GM10266 (cell line): ENCODE results near the gene AASDHPPT.
"Not testable (repeated sequence)": the region's sequence is repeated elsewhere in the genome, so short reads cannot be mapped to it uniquely, and the experiment has no call there.

ENCODE experiments used
- DNase-seq: peaks from one replicate; pipeline ENCODE4 v3.0.0; 2012; ENCODE audit errors: extremely low spot score
- TF ChIP-seq, protein P1 (sequence below): IDR thresholded peaks from 2 replicates; pipeline ENCODE4 v1.5.1; 2012; ENCODE audit warnings: mild to moderate bottlenecking, low read depth; ENCODE audit not compliant: control insufficient read depth, insufficient read depth; ENCODE audit errors: missing control alignments

AASDHPPT gene

DNA sequence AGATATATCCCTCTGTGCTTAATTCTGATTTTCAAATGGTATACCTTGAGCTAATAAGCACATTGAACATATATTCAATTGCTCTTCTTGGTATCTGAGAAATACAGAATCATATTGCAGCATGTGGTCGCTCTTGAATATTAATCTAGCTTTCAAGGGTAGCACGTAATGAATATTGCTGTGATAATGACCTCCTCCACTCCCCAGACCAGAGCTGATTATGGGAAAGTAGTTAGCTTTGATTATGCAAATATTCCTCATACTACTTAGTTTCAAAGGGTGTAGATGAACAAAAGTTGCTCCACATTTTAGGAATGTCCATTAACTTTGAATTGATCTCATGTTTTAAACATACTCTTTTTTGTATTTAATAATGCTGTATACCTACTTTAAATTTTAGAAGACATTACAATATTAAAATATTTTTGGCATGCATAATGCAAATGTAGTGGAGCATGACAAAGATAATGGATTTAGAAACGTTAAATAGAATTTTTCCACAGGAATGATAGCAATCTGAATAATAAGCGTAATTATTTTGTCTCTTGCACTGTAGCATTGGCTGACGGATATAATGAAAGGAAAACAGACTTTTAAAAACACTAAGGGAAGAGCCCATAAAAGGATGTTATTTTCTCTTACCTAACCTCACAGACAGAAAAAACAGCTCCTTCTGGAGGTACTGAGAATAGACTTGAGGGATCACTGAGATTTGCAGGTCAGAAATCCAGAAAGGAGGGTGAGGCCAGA lies 27.6 kb upstream of the AASDHPPT start:
- DNase-seq = no peak

DNA sequence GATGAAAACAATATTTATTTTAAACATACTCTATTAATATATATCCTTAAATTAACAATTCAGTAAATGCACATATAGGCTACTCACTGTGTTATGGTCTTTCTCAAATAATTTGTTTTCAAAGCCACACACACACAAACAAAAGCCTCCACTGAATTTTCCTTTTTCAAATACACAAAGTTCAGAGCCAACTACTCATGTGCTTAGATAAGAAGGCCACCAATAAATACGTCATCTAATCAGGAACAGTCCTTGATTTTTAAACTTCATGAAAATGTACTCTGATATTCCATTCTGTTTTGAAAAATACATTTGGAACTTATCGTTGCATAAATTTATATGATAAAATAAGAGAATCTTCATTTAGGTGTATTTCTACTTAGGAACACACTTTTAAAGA lies 26.4 kb upstream of the AASDHPPT start:
- TF ChIP-seq, protein P1, sequence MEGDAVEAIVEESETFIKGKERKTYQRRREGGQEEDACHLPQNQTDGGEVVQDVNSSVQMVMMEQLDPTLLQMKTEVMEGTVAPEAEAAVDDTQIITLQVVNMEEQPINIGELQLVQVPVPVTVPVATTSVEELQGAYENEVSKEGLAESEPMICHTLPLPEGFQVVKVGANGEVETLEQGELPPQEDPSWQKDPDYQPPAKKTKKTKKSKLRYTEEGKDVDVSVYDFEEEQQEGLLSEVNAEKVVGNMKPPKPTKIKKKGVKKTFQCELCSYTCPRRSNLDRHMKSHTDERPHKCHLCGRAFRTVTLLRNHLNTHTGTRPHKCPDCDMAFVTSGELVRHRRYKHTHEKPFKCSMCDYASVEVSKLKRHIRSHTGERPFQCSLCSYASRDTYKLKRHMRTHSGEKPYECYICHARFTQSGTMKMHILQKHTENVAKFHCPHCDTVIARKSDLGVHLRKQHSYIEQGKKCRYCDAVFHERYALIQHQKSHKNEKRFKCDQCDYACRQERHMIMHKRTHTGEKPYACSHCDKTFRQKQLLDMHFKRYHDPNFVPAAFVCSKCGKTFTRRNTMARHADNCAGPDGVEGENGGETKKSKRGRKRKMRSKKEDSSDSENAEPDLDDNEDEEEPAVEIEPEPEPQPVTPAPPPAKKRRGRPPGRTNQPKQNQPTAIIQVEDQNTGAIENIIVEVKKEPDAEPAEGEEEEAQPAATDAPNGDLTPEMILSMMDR = no peak
- no peak for DNase-seq

More for the DNA sequence above, 27.6 kb upstream of the AASDHPPT start:
- TF ChIP-seq, protein P1 = no peak

DNA sequence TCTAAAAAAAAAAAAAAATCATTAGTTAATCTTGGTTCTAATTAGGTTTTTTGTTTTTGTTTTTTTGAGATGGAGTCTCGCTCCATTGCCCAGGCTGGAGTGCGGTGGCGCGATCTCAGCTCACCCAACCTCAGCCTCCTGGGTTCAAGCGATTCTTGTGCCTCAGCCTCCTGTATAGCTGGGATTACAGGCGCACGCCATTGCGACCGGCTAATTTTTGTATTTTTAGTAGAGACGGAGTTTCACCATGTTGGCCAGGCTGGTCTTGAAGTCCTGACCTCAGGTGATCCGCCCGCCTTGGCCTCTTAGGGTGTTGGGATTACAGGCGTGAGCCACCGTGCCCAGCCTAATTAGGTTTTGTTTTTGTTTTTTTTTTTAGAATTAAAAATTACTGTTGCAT lies 19.1 kb upstream of the AASDHPPT start:
- not testable (repeated sequence) for DNase-seq

DNA sequence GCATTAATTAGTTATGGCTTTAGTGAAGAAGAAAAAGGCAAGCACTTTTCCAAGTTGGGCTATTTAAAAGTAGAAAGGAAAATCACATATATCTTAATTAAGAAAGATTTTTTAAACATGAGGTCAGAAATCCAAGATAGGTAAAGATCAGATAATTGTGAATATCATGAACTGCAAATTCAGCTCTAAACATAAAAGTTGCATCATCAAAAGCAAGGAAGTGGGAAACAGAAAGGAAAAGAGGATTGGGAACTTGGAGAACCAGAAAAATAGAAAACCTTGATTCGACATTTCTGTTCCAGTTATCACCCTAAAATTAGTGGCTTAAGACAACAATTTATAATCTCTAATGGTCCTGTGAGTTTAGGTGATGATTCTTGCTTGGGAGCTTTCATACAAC lies 17.8 kb upstream of the AASDHPPT start:
- TF ChIP-seq, protein P1 = no peak
- no peak for DNase-seq

DNA sequence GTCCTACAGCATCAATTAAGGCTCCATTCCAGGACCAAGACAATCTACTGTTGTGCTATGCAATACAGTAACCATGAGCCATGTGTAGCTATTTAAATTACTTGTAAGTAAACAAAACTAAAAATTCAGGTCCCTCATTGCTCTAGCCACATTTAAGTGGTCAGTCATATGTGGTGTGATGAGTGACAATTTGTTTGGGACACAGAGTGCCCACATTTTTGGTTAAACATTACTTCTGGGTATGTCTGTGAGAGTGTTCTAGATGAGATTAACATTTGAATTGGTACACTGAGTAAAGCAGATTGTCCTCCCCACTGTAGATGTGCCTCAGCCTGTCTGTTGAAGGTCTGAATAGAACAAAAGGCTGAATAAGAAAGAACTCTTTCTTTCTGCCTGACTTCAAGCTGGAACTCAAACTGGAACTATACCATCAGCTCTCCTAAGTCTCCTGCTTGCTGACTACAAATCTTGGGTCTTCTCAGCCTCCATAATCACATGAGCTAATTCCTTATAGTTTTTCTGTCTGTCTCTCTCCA lies 16.1 kb upstream of the AASDHPPT start:
- TF ChIP-seq, protein P1 = no peak
- no peak for DNase-seq

DNA sequence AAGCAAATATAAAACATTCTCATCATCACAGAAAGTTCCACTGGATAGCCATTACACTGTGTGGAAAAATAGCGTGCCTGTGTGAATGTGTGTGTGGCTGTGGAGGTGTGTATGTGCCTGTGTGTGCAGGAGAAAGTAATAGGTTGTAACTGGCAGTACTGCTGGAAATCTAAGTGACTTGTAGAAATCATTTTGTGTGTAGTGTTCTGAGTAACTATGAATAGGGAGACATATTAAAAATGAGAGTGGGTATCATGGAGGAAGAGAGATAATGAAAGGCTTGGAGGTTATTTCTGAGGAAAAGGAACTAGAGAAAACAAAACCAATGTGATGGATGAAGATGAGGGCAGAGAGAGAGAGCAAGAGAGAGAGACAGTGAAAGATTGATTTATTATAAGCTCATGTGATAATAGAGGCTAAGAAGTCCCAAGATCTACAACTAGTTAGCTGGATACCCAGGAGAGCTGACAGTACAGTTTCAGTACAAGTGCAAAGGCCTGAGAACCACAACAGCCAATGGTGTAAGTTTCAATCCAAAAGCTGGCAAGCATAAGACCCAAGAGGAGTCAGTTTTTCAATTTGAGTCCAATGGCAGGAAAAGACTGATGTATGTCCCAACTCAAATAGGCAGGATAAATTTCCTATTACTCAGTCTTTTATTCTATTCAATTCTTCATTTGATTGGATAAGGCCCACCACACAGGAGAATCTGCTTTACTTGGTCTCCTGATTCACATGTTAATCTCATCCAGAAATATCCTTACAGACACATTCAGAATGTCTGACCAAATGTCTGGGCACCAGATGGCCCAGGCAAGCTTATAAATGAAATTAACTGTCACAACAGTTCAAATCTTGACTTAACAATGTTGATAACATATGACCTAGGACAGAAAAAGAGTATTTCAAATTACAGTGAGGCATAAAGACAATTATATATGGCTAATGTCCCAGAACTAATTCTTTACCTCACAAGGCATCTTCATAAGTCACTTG lies 15.2 kb upstream of the AASDHPPT start:
- TF ChIP-seq, protein P1 = no peak
- no peak for DNase-seq

DNA sequence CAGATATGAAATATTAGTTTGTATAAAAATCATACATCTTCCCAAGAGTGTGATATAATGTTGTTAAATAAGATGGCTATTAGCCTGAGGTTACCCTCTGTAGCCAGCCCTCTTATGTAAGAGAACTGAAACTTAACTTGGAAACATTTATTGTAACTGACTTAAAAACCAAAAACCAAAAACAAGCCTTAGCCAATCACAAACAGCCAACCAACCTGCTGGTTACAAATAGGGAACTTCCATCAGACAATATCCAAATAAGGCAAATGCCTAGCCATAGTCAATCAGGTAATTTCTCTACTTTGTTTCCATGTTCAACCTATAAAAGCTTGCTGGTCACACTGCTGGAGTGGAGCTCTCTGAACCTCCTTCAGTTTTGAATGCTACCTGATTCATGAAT lies 14.5 kb upstream of the AASDHPPT start:
- TF ChIP-seq, protein P1 = no peak
- no peak for DNase-seq
